Measurements from ENCODE around the gene ATP1B2.
"Not testable (repeated sequence)": the region's sequence is repeated elsewhere in the genome, so short reads cannot be mapped to it uniquely, and the experiment has no call there.

Gene ATP1B2

GRCh38 chr17:7634384-7634783 is 16.3 kb upstream of the ATP1B2 start:
- DNase-seq (ENCODE audit: low read depth in 1 of 2, low spot score in 1 of 2) = no peak

DNA sequence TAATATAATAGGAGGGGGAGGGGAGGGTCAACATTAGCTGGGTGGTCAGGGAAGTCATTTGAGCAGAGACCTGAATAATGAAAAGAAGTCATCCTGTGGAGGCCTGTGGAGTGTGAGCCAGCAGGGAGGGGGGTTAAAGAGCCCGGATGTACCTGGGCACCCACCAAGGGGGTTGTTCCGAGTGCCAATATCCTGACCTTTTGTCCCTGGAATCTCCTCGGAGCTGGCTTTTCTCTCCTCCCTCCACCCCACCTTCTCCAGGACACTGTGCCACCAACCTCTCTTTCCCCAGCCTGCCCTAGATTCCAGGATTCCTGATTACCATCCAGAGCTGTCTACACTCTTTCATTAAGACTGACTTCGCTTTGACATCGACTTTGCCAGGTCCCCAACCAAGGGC is 14.6 kb upstream of the ATP1B2 start:
- DNase-seq (ENCODE audit: low read depth in 1 of 2, low spot score in 1 of 2) = no peak

DNA sequence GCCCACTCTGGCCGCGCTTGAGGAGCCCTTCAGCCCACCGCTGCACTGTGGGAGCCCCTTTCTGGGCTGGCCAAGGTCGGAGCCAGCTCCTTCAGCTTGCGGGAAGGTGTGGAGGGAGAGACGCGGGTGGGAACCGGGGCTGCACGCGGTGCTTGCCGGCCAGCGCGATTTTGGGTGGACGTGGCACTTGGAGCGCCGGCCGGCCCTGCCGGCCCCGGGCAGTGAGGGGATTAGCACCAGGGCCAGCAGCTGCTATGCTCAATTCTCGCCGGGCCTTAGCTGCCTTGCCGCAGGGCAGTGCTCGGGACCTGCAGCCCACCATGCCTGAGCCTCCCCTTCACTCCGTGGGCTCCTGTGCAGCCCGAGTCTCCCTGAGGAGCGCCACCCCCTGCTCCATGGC is 9.9 kb upstream of the ATP1B2 start:
- DNase-seq (ENCODE audit: low read depth in 1 of 2, low spot score in 1 of 2) = no peak

DNA sequence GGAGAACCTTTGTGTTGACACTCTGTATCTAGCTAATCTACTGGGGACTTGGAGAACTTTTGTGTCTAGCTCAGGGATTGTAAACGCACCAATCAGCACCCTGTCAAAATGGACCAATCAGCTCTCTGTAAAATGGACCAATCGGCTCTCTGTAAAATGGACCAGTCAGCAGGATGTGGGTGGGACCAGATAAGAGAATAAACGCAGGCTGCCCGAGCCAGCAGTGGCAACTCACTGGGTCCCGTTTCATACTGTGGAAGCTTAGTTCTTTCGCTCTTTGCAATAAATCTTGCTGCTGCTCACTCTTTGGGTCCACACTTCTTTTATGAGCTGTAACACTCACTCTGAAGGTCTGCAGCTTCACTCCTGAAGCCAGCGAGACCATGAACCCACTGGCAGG is 9.1 kb upstream of the ATP1B2 start:
- not testable (repeated sequence) for DNase-seq (ENCODE audit: low read depth in 1 of 2, low spot score in 1 of 2)

DNA sequence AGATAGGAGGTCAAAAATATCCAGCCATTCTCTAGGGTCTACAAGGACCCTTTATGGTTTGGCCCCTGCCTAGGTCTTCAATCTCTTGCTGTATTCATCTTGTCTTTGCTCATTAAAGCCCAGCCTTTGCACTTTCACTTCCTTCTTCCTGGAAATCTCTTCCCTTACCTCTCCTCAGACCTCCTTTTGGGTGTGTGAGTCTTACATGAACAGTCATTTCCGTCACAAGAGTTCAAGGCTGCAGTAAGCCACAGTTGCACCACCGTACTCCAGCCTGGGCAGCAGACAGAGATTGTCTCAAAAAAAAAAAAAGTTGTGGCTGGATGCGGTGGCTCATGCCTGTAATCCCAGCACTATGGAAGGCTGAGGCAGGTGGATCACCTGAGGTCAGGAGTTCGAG is 6.0 kb upstream of the ATP1B2 start:
- no peak for DNase-seq (ENCODE audit: low read depth in 1 of 2, low spot score in 1 of 2)

DNA sequence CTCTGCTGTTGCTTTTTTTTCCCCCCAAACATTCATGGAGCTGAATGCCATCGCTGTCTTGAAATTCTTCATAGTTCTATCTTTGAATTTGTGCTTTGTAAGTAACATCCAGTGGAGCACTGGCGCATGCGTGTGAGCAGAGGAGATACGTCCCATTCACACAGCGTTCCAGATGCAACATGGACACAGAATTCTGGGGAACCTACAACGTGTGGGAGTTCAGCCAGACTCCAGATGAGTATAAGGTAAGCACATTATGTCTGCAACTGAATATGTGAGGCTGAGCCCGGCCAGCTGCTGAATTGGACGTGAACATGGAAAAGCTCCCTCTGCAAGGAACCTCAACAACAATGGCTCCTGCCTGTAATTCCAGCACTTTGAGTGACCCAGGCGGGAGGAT is 4.3 kb upstream of the ATP1B2 start:
- no peak for DNase-seq (ENCODE audit: low read depth in 1 of 2, low spot score in 1 of 2)

- no peak for DNase-seq (ENCODE audit: low read depth in 1 of 2, low spot score in 1 of 2)
These were observed 3.7 kb upstream of the ATP1B2 start for GRCh38 chr17:7647018-7647417.

GRCh38 chr17:7651097-7651664 is 455 bp downstream of the ATP1B2 start:
- no peak for DNase-seq (ENCODE audit: low read depth in 1 of 2, low spot score in 1 of 2)

DNA sequence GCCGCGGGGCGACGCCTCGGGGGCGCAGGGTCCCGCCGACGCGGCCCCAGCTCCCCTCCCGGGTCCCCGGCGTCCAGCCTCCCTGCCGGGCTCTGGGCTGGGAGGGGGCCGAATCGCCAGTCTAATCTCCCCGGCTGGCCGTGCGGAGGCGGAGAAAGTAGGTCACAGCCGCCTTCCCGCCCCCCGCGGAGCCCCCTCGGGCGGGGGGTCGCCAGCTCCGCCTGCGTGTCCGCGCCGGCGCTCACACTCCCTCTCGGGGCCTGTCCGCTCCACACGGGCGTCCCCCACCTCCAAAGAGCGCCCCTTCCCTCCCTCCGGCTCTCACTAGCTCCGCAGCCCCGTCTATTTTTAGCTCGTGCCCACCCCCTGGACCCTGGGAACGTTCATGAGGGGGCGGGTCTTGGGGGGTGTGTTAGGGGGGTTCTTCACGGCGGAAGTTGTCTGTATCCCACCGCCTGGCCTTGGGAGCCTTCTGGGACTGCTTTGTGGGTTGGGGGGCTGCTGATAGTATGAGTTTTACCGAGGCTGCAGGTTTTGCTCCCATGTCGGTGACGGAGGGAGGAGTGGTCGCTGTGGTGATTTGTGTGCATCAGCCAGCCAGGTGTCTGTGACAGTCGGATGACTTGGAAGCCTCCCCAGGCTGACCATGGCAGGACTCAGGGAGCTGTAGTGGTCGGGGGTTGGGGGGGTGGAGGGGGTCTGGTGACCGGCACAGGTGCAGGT is 1.1 kb downstream of the ATP1B2 start:
- DNase-seq (ENCODE audit: low read depth in 1 of 2, low spot score in 1 of 2) = no peak

- no peak for DNase-seq (ENCODE audit: low read depth in 1 of 2, low spot score in 1 of 2)
These were observed 1.9 kb downstream of the ATP1B2 start for GRCh38 chr17:7652388-7653356.

DNA sequence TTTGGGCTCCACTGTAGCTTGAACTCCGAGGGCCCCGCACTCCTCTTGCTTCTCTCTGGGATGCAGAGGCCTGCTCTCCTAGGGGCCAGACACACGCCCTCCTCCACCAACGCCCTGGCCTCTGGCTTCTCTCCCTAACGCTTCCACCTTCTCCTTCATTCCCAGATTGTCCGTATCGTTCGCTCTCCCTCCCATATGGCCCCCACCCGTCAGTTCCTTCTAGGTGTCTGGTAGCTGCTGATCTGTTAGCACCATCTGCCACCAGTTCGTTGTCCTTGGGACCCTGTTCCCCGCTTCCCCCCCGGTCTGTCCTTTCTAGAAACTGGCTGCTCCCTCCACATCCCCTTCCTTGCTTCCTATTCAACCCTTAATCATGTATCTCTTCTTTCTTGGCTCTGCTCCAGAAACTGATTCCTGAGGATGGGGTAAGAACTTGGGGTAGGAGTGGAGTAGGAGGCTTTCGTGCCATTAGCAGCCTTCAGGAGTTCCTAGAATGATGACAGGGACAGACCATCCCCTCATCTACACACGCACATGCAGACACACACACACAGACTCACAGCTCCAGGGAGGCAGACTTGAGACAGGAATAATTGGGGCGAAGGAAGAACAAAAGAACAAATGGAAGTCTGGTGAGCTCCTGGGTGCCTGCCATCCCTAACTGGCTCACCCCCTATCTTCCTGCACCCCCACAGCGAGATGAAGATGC is 4.3 kb downstream of the ATP1B2 start:
- no peak for DNase-seq (ENCODE audit: low read depth in 1 of 2, low spot score in 1 of 2)

GRCh38 chr17:7655541-7655840 is 4.8 kb downstream of the ATP1B2 start:
- no peak for DNase-seq (ENCODE audit: low read depth in 1 of 2, low spot score in 1 of 2)

DNA sequence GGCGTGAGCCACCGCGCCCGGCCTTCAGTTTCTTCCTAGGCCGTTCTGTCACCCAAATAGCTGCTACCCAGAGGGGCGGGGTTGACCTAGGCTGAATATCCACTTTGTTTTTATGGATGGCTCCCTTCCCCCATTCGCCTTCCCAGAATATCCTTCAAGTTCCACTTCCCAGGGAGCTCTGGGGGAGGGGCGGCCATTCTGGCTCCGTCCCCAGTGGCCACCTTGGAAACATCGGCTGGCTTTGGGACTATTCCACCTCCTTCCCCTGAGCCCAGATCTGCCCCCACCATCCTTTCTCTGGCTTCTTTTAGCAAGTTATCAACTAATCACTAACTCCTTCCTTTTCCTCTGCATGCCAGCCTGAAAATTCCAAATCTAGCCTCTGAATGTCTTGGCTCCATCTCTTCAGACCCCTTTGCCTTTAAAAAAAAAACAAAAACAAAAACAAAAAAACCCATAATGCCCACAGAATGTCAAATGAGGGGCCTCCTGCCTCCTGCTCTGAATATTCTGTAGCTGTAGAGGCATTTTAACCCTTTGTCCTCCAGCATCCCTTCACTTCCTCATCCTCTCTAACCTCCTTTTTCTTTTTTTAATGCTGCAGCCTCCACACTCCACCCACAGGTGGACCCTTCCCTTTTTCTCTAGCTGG is 6.4 kb downstream of the ATP1B2 start:
- DNase-seq (ENCODE audit: low read depth in 1 of 2, low spot score in 1 of 2) = no peak

DNA sequence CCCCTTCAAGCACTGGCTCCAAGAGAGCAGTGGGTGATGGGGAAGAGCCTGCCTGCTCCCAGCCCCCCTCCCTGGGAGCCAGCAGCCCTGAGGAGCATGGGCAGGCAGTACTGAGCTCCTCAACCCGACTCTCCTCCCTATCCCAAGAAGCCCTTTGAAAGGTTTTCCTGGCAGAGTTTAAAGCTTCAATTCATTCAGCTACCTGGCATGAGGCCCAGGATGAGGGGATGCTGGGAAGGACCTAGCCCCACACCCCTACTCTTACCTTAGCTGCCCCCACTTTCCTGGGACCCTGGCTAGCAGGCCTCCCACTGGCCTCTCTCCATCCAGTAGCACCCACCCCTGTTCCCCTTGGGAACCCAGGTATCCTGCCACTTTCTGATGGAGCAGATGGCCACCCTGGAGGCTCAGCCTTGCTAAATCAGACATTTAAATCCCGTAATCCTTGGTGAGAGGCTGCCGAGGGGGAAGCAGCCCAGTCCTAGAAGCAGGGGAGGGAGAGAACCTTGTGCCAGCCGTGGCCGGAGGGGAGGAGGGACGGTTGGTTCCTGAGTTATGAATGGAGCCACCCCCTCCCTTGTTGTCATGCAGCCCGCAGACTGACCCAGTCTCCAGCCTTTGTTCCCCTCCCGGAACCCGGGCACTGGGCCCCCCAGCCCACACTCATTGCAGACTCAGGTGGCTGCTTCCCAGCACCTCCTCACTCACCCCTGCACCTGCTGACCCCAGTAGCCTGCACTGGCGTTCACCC is 17.1 kb downstream of the ATP1B2 start:
- DNase-seq (ENCODE audit: low read depth in 1 of 2, low spot score in 1 of 2) = no peak

GRCh38 chr17:7668482-7668881 is 17.8 kb downstream of the ATP1B2 start:
- no peak for DNase-seq (ENCODE audit: low read depth in 1 of 2, low spot score in 1 of 2)

DNA sequence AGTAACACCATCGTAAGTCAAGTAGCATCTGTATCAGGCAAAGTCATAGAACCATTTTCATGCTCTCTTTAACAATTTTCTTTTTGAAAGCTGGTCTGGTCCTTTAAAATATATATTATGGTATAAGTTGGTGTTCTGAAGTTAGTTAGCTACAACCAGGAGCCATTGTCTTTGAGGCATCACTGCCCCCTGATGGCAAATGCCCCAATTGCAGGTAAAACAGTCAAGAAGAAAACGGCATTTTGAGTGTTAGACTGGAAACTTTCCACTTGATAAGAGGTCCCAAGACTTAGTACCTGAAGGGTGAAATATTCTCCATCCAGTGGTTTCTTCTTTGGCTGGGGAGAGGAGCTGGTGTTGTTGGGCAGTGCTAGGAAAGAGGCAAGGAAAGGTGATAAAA is 22.5 kb downstream of the ATP1B2 start:
- DNase-seq (ENCODE audit: low read depth in 1 of 2, low spot score in 1 of 2) = no peak

DNA sequence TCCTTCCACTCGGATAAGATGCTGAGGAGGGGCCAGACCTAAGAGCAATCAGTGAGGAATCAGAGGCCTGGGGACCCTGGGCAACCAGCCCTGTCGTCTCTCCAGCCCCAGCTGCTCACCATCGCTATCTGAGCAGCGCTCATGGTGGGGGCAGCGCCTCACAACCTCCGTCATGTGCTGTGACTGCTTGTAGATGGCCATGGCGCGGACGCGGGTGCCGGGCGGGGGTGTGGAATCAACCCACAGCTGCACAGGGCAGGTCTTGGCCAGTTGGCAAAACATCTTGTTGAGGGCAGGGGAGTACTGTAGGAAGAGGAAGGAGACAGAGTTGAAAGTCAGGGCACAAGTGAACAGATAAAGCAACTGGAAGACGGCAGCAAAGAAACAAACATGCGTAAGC is 24.2 kb downstream of the ATP1B2 start:
- DNase-seq (ENCODE audit: low read depth in 1 of 2, low spot score in 1 of 2) = no peak

DNA sequence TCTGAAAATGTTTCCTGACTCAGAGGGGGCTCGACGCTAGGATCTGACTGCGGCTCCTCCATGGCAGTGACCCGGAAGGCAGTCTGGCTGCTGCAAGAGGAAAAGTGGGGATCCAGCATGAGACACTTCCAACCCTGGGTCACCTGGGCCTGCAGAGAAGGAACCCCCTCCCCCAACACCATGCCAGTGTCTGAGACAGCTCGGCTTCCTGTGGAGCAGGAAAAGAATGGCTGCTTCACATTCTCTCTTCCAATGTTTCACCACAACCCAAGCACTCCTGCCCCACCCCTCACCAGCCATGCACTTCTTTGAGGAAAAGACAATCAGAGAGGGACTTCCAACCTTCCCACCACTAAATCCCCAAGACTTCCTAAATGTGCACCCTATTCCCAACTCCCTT is 25.8 kb downstream of the ATP1B2 start:
- DNase-seq (ENCODE audit: low read depth in 1 of 2, low spot score in 1 of 2) = no peak

- DNase-seq (ENCODE audit: low read depth in 1 of 2, low spot score in 1 of 2) = no peak
These were observed 26.8 kb downstream of the ATP1B2 start for GRCh38 chr17:7677388-7678067.

All from stimulated activated CD4-positive, alpha-beta T cell treated with anti-CD3 and anti-CD28 coated beads, Interleukin-15, amount 100 ng/mL, for 1 hour (primary cell).